A549 treated with AZD9567 at 1 μM for 4 hours (cell line): ENCODE data around the gene ANKRD36C. TPM values are rescaled to one million over a fixed set of nuclear protein-coding genes. Genes with fewer than 3 reads are reported as not detected.

Source experiments
- total RNA-seq: library from RNA; stranded (reverse); fragments of 200-300 nt; extraction: Qiagen RNA extraction; gene quantifications from 5 replicates; pipeline ENCODE4 v1.2.3, GENCODE V29; 2022; ENCODE audit not compliant: insufficient read depth

ANKRD36C gene
- 2.5 to 11.8 TPM (median 4.6 TPM) in 5 replicates for total RNA-seq

GRCh38 chr2:95991351-95992094, at the start of gene ANKRD36C:
Gene ANKRD36C, minus strand, starts transcription at chr2:95991824. Its CDS starts 116 bp downstream, at chr2:95991708.

GRCh38 chr2:96034792-96035191, 43.2 kb upstream of the ANKRD36C start, which contains the start of gene GPAT2:
Gene GPAT2, minus strand, starts transcription at chr2:96034916. Its CDS starts 2,557 bp downstream, at chr2:96032359.

Other genes with a start within 250 kb of the ANKRD36C start
- gene GPAT2, start 43.1 kb upstream of the ANKRD36C start, total RNA-seq: not detected in 5 replicates
- gene ADRA2B, start 124.7 kb upstream of the ANKRD36C start, total RNA-seq: 0.06 to 0.11 TPM (median 0.07 TPM) in 4 of 5 replicates, not detected in the other
- gene ASTL, start 146.7 kb upstream of the ANKRD36C start, total RNA-seq: not detected in 5 replicates
- 0.28 to 0.61 TPM (median 0.38 TPM) in 4 of 5 replicates, not detected in the other for gene DUSP2, start 153.6 kb upstream of the ANKRD36C start, total RNA-seq
- gene STARD7, start 217.0 kb upstream of the ANKRD36C start, total RNA-seq: 92.8 to 113 TPM (median 96.8 TPM) in 5 replicates